ENCODE measurements around the gene RASA3.
"Not testable (repeated sequence)": the region's sequence is repeated elsewhere in the genome, so short reads cannot be mapped to it uniquely, and the experiment has no call there.

Gene RASA3

GRCh38 chr13:113989585-113990300 is 142.7 kb downstream of the RASA3 start:
- DNase-seq (ENCODE audit: low read depth in 2 of 2), result no peak

GRCh38 chr13:113988859-113989258 is 143.6 kb downstream of the RASA3 start:
- DNase-seq (ENCODE audit: low read depth in 2 of 2), result not testable (repeated sequence)

- DNase-seq (ENCODE audit: low read depth in 2 of 2), result no peak
Measured at GRCh38 chr13:113982296-113982661, 150.1 kb downstream of the RASA3 start.

GRCh38 chr13:113981611-113982295 is 150.7 kb downstream of the RASA3 start:
- no peak for DNase-seq (ENCODE audit: low read depth in 2 of 2)

GRCh38 chr13:113981194-113981605 is 151.2 kb downstream of the RASA3 start:
- no peak for DNase-seq (ENCODE audit: low read depth in 2 of 2)

GRCh38 chr13:113980489-113981064 is 151.8 kb downstream of the RASA3 start:
- no peak for DNase-seq (ENCODE audit: low read depth in 2 of 2)

GRCh38 chr13:113979791-113980471 is 152.5 kb downstream of the RASA3 start:
- DNase-seq (ENCODE audit: low read depth in 2 of 2), result no peak

GRCh38 chr13:113978741-113979481 is 153.5 kb downstream of the RASA3 start:
- DNase-seq (ENCODE audit: low read depth in 2 of 2), result no peak

- no peak for DNase-seq (ENCODE audit: low read depth in 2 of 2)
Measured at GRCh38 chr13:113977976-113978375, 154.4 kb downstream of the RASA3 start.

- no peak for DNase-seq (ENCODE audit: low read depth in 2 of 2)
Measured at GRCh38 chr13:113976711-113977684, 155.4 kb downstream of the RASA3 start.

- no peak for DNase-seq (ENCODE audit: low read depth in 2 of 2)
Measured at GRCh38 chr13:113975416-113975815, 157.0 kb downstream of the RASA3 start.

GRCh38 chr13:113974304-113975281 is 157.8 kb downstream of the RASA3 start:
- no peak for DNase-seq (ENCODE audit: low read depth in 2 of 2)

GRCh38 chr13:113973218-113974164 is 158.9 kb downstream of the RASA3 start, which contains the start of gene C13orf46:
Gene C13orf46 (minus strand): TSS chr13:113974076. CDS start chr13:113973997, 79 bp downstream.
- DNase-seq (ENCODE audit: low read depth in 2 of 2), result no peak

GRCh38 chr13:113972451-113973217 is 159.8 kb downstream of the RASA3 start:
- DNase-seq (ENCODE audit: low read depth in 2 of 2), result no peak

GRCh38 chr13:113971471-113972231 is 160.8 kb downstream of the RASA3 start:
- DNase-seq (ENCODE audit: low read depth in 2 of 2), result no peak

GRCh38 chr13:113970810-113971470 is 161.5 kb downstream of the RASA3 start:
- no peak for DNase-seq (ENCODE audit: low read depth in 2 of 2)
